ENCODE data around the gene CDKAL1.
A peak's percentile ranks its signal among the peaks of the same experiment; 100 is the strongest.

Gene CDKAL1

DNA sequence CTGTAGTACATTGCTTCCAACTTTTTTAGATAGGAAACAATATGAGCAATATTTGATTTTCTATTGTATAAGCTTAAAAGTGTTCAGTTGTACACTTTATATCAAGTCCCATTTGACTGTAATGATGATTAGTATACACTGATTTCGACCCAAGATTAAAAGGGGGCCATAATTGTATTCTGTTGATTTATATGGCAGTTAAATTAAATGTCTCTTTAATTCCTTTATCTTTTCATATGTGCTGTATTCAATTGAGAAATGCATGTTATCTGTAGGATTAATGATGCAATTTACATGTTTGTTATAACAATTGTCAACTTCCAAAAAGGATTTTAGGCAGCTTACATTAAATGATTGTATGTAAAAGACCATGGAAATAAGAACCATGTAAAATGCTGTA, 317.5 kb downstream of the CDKAL1 start:
- no peak for DNase-seq

DNA sequence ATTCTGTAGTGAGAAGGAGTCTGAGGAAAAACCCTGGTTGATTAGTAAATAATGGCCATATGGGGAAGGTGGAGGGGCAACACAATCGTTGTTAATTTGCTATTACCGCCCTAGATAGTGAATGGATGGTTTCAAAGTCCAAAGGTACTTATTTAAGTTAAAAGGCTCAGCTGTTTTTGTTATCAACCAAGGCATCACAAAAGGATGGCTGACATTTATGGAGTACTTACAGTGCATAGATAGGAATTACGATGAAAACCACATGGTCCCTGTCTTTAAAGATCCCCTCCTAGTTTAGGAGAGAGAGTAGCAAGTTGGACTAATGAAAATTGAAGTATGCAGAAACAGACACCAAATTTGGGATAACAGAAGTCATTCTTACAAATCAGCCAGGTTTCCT, 319.6 kb downstream of the CDKAL1 start:
- DNase-seq = no peak

DNA sequence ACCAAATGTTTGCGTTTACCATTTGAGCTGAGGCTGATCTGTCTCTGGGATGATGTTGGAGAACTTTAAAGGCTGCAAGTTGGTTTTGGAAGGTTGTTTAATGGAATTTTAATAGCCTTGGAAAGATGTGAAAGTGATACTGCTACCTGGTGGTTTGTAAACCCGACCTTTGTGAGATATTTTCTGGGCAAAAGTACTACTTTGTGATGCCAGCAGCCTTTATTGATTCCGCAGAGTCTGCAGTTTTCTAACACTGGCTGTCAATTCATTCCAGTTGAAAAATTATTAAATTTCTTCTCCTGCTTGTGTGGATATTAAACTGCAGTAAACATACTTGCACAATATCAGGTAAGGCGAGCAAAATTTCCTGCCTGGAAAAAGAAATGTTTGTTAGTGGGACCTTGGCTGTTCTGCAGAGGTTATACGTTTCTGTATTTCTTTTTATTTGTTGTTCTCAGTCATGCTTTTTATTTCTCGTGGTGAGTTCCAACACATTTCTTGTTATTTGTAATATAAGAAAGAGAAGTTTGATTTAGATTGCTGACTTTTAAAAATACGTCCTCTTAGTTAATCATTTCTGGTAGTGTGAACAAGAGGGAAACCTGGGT, 322.5 kb downstream of the CDKAL1 start:
- no peak for DNase-seq

DNA sequence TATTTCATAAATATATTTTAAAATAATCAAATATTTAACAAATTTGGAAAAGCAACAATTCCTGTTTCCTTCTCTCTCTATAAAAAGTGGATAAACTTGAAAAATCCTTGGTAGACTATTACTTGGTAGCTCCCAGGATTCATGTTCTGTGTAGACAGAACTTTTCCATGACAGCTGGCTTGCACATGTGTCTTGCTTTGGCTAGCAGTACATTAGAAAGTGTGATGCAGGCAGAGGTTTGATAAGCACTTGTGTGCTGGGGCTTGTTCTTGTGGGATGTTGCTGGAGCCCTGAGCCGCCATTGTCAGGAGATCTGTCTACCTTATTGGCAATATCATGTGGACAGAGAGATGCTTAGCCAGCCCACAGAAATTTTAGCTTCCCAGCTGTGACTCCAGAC, 327.2 kb downstream of the CDKAL1 start:
- DNase-seq = no peak

DNA sequence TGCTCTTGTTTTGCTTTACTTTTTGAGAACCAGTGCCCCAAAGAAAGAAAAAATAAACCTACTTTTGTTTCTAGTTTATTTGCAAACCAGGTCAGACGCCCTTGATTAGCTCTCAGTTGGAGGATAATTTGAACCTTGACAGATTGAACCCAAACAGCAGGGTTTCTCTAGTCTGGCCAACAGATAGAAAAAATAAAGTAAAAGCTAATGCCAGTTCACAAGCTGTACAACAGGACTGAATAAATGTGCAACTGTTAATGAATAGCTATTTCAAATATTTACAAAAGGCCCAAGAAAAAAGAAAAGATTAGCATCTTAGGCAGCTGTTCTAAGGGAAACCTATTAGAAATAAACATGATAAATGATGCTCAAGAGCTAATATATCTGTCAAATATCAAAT, 331.8 kb downstream of the CDKAL1 start:
- no peak for DNase-seq

DNA sequence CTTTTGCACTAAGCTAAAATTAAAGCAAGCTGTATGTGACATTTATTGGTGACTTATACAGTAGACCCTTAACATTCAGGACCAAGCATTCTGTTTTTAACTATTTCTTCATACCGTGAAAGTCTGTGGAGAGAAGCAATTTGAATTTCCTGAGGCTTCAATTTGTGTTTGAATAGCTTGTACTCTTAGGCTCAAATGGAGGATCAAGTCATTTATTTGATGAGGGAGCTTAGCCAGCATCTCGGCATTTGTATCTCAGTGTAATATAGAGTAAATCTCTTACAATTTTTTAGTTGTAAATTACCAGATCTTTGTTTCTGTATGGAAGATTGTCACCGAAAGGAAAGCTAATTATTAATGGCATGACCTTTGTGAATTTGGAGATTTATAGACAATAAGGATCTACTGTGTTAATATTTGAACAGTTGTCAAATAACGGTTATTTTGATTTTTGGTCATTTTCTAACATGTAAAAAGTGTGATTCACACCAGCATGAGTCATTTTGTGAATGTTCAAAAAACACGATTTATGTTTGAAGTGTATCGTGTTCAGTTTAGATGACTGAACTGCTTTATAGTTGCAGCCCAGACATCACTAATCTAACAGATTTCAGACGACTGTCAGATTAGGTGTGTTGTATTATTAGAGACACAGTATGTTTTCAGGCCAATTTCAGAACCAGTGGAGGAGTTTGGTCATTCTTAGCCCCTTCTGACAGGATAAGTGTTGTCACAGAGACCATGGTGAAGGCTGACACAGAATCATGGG, 332.9 kb downstream of the CDKAL1 start:
- no peak for DNase-seq

DNA sequence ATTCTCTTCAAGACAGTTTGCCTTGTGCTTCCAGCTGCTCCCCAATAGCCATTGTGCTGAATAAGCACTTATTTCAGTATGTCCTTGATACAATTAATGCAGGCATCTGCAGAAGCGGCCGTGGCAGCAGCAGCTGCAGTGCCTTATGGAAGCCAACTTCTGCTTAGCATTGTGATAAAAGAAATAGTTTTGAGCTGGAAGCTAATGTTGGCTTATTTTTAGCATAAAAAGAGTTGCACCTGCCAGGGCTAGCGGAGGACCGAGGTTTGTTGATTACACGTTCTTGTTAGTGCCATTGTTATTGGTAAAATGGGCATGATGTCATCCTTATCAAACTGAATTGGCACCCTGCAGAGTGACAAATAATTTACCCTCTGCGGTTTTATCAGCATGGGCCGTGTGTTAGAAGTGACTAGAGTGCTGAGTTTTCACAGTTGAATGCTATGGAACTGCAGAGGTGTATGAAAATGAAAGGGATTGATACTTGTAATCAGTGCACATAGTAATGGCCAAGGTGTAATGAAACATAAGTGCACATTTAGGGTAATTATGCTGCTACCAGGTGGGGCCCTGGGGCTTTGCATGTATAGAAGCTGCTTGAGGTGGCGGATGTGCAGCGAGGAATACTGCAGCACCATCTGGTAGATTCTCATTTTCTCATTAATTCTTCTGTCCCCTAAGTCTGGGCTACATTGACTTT, 334.3 kb downstream of the CDKAL1 start:
- DNase-seq = no peak

DNA sequence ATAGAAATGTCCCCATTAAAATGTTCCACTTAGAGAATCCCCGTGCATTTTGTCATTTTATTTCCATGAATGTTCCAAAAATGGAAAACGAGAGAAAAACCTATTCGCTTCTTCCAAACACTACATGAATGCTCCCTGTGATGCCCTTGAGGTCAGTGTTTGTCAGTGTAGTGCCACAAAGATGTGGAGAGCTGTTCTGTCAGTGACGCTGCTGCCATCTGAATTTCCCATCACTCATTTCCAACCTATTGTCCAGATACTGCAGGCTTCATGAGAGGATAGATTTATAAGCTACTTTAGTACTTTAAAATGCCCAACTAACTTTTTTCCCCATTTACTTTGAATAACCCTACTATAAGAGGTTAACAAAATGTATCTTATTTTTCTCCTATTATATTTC, 335.8 kb downstream of the CDKAL1 start:
- DNase-seq = no peak

DNA sequence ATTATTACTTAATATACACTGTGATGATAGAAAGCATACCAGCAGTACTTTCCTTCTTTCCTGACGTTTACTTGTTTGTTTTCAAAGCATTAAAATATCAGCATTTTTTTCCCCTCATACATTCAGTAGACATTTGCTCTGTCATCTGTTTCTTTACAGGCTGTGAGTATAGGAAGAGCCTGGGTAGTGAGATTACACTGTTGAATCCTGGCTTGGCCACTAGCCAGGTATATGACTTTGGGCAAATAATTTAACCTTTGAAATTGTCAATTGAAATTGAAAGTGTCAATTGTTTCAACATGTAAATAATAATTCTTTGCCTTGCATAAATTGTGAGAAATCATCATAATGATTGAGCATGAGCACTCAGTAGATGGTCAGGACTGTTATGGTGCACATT, 336.2 kb downstream of the CDKAL1 start:
- no peak for DNase-seq

DNA sequence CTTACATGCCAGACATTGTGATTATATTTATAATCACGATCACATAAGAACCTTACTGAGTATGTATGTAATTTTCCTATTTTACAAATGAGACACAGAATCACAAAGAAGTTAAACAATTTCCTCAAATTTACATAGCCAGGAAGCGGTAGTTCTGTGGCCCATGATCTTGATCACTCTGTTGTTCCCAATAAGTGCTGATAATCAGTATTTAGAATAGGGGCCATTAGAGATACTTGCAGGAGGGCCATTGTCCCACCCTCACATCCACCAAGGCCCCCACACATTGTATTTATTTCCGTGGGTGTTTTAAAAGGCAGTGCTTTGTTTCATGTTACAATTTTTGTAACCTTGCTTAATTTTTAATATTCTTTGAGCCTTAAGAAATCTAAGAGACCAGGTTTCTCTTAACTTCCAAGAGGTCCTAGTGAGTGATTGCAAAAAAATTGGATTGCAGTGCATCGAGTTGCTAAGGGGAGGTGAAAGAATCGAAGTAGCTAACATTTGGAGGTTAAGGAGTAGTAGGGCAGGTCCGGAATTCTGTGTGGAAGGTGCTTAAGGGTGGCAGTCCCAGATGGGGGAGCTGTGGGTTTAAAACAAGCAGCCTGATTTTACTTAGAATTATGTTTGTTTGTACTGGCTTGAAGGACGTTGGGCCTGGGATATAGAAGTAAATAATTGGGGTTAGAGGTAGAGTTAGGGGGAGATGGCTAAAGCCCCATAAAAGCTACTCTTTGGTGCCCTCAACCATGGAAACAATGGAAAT, 339.4 kb downstream of the CDKAL1 start:
- no peak for DNase-seq

DNA sequence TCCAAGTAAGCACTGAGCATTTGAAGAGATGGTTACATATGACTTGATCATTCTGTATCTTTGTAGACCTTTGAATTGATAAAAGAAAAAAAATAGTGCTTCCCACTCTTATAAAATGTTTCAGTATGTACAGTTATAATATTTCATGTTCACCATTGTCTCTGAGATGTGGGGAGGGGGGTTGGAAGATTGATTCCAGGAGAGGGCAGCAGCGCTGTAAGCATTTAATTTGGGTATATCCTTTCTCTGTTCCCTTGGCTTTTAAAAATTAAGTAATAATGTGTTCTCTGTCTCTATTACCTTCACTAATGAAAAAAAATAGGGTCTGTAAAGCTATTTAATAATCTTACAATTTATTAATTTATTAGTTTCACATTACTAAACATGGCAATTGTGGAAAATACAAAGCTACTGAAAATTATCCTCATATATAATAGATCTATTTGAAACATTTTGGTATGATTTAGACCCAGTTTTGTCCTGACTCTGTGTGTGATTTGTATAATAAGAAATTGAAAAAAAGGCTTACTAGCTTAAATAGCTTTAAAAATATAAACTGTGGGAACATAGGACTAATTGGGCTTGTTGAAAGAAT, 341.2 kb downstream of the CDKAL1 start:
- peak; percentile 14 for DNase-seq

DNA sequence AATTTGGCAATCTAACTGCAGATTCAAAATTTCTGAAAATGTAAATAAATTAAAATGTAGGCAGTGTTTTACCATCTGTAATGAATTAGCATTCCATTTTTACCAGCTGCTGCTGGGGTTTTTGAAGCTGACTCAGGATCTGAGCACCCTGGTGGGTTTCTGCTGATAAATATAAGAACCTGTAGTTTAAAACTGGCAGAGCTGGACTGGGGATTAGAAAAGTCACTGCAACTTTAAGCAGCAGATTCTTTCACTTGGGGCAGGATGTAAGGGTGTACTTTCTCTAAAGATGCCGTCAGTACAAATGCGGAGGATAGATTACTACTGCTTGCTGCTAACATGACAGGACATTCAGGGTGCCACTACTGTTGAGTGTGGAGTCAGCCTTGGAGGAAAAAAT, 341.8 kb downstream of the CDKAL1 start:
- DNase-seq = no peak

DNA sequence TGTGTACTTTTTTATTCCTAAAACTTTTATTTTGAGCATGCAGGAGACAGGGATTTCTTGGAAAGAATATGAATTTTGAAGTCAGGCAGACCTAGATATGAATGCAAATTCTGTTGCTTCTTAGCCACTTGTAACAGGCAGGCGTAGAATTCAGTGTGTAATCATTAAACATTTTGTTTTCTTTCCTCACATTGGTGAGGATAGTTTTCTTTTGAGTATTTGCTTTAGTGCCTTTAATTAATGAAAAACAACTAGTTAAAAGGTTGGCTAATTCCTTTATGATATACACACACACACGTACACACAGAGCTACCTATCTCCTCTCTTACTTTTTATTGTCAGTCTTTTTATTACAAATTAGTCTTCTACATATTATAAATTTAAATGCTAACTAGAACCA, 342.3 kb downstream of the CDKAL1 start:
- no peak for DNase-seq

DNA sequence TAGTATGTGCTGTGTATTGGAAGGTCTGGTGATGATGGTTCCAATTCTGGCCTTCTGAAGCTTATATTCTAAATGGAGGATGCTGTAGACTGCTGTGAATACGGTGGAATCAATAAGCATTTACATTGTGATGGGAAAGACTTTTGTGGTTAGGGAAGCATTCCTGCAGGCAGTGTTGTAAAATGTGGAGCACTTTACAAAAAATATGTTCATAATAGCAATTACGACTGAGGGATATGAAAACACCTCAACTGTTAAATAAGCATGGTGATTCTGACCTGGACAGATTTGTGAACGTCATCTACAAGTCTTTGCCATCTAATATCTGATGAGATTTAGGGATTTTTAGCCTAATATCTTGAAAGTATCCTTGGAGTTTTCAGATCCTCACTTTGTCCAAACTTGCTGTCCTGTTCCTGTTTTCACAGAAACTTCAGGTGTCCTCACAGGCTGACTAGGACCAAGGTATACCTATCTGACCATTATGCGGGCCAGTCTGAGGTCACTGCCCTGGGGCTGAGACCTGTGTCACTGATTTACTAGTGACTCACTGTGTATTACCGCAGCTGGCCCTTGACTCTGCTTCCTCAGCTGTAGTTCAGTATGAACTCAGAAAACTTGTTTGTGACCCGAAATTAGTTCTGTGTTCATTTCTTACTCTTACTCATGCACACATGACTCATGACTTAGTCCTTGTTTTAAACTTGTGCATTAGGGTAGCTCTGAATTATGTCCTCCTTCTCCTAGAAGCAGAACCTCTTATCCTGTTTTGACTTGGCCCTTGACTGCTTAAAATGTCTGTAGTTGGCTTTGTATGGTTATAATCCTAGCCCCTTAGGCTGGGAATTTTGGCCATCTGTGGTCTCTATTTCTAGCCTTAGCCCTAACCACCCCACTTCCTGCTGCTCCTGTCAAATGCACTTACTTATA, 343.0 kb downstream of the CDKAL1 start:
- DNase-seq = peak; percentile 83

DNA sequence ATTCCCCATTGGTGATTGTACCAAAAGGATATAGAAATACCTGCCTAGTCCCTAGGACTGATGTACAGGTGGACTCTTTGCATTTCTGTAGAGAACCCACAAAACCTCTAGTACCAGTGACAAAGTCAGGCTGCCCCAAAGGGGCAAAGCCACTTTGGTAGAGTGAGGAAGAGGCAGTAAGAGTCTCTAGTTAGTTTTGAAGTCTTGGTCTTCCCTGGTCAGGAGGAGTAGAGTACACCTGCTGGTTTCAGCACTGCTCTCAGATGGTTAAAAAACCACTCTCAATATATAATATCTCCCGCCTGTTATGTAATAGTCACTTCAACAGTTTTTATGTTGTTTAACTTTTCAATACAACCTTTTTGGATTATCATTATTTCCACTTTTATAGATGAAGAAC, 344.9 kb downstream of the CDKAL1 start:
- no peak for DNase-seq

DNA sequence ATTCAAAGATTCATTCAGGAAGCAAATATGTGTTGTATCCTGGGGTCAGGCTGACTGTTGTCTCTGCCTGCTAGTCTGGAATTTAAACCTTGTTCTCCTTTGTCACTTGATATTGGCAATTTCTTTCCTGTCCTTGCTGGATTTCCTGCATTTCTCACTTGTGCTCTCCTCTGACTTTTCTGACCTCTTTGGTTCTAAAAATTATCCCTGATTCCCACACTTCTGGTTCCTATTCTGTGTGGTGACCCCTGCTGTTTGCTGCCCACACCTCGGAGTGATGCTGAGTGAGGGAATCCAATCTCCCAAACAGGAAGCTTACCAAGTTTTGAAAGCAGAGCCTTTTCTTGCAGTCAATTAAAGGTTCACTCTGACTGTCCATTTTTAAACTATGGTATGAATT, 345.3 kb downstream of the CDKAL1 start:
- DNase-seq = peak; percentile 48

DNA sequence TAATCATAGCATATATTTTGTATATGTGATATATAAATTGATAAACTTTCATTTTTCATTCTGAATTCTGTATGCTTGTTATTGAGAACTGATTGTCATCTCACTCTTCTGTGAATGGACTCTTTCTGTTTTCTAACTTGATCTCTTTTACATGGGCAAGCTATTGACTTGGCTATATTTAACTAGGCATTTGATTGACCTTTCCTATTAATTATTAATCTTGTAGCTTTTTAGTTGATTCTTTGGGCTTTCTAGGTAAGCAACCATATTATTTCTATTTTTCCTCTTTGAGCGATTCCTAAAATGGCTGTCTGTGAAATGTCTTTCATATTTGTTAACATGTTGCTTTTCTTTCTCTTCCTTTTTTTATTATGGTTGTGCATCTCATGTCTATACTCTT, 347.1 kb downstream of the CDKAL1 start:
- DNase-seq = no peak

DNA sequence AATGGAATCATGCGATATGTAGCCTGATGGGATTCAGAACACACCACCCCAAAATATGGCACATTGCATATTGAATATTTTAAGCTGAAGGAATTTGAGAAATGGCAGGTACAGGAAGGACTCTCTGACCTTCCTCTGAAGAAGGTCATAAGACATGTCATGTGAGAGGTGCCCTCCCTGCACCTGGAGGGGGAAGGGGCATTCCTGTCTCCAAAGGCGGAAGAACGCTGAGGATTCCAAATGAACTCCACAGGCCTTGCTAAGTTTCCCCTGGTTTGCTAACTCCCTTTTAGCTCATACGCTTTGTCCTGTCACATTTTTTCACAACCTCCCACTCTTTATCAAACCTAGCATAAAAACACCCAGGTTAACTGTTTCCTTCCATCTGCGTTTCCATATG, 347.8 kb downstream of the CDKAL1 start:
- DNase-seq = no peak

DNA sequence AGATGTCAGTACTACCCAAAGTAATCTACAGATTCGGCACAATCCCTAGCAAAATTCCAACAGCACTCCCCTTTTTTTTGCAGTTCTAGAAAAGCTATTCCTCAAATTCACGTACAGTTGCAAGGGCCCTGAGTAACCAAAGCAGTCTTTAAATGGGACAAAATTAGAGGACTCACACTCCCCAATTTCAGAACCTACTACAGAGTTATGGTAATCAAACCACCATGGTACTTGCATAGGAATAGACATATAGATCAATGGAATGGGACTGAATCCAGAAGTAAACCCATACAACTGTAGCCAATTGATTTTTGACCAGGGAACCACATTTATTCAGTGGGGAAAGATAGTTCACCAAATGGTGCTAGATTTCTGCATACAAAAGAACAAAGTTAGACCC, 350.8 kb downstream of the CDKAL1 start:
- no peak for DNase-seq

DNA sequence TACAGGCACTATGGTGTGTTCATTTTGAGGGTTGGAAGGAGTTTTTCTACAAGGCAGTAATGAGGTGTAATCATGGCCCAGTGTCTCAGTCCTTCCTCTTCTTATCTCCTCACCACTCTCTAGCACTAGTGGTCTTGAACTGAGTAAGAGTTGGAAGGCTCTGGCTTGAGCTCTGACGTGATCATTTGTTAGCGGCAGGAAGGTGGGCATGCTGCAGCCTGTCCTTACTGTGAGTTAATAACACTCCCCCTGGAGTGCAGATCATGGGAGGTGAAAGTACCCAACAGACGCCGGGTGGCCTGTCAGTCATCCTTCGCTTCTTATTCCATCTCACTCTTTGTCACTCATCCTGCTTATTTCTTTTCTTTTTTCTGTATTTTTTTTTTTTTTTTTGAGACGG, 356.9 kb downstream of the CDKAL1 start:
- DNase-seq = no peak

DNA sequence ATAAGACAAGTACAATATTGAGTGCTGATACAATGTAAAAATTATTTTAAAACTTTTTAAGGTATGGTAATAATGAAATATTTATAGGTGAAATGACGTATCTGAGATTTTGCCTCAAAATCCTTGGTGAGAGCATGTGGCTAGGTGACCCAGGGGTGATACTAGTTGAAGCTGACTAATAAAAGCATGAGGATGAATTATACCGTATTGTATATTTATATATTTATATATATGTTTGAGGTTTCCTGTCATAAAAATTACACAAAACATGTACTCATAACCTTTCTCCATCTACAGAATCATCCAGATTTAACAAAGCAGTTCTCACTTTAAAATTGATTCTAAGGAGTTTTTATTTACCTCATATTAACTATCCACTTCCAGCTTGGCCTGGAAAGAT, 358.1 kb downstream of the CDKAL1 start:
- DNase-seq = no peak

DNA sequence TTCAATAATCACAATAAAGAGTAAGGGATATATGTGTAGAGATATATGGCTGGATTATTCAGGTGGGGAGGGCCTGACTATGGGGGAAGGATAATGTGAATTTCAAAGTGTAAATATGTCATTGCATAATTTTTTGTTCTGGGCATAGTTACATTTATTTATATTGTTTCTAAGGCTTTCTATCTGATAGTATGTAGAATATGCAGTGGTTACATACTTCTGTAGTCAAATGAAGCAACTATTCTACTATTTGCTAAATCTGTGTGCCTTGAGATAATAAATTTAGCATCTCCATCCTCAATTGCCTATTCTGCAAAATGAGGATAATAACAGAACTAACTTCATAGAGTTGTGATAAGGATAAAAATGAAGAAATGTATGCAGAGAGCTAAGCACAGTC, 359.2 kb downstream of the CDKAL1 start:
- no peak for DNase-seq
